GM21619 (cell line): ENCODE measurements around the gene ZNF37A.
"Not testable (repeated sequence)": the region's sequence is repeated elsewhere in the genome, so short reads cannot be mapped to it uniquely, and the experiment has no call there.

ENCODE experiments used
- ATAC-seq: cut with Tn5 transposase; IDR thresholded peaks from one replicate; pipeline ENCODE4 v1.9.1; 2021; ENCODE audit not compliant: unreplicated experiment

The ZNF37A gene

GRCh38 chr10:38147686-38148085, 53.5 kb downstream of the ZNF37A start:
- ATAC-seq, result no peak

- not testable (repeated sequence) for ATAC-seq
These were observed 56.8 kb downstream of the ZNF37A start for GRCh38 chr10:38150891-38151463.

DNA sequence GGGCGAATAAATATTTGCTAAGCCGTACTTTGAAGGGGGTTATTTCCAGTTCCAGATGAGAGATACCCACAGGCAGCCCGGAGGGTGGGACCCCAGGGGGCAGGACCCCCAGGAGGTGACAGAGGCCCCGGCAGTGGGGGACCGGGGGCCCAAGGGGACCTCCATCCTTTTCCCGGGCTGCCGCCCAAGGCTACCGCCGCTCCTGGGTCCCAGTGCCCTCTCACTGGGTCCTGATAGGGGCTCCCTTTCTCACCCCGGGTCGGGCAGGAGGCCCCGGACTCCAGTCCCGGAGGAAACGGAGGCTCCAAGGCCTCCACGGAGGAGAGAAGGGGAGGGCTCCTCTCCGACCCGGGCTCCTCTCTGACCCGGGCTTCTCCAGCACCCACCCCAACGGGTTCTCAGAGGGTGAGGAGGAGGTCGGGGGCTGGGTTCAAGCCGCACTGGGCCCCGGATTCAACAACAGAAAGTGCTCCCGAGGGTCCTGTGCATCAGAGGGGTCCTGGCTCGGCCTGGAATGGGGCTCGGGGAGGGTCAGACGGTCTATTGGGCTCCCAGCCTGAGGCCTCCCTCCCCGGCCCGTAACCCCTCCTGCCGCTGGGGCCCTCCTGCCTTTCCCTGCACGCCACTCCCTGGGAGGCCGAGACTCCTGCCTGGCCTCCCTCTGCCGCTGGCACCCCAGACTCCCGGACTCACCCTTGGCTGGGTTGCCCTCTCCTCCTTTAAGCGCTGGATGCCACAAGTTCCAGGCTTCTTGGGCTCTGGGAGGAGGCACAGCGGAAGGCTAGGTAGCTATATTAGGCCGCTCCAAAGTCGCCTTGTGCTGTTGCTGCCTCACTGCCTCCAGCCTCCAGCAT, 62.5 kb downstream of the ZNF37A start:
- no peak for ATAC-seq

DNA sequence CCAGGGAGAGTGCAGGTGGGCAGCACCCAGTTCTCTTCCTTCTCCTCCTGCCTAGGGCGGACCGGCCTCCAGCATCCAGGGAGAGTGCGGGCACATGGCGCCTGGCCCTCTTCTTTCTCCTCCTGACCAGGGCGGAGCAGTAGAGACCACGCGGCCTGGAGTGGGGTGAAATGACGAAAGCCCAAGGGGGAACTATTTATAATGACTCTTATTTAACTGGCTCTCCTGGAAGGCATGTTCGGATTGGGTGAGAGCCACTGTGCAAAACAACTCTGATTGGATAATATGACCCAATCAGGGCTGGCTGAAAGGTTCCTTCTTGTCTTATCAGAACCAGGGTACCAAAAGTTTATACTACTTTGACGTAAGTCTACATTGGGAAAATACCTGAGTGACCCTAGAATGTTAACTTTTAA, 63.1 kb downstream of the ZNF37A start:
- ATAC-seq, result no peak

- no peak for ATAC-seq
These were observed 64.9 kb downstream of the ZNF37A start for GRCh38 chr10:38159004-38159403.

DNA sequence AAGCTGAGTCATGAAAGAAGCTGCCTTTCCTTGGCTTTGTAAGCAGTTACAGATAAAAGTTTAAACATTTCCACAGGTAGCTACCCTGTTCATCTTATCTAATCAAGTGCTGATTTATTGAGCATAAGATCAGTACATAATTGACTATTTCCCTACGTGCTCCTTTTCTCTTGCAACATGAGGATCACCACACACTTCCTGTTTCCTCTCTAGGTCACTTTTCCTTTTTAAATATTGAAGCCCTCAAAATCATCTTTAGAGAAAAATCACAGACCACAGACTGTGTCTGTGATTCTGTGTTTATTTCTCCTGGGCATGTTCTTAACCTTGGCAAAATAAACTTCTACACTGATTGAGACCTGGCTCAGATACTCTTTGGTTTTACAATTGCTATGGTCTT, 69.5 kb downstream of the ZNF37A start:
- no peak for ATAC-seq

DNA sequence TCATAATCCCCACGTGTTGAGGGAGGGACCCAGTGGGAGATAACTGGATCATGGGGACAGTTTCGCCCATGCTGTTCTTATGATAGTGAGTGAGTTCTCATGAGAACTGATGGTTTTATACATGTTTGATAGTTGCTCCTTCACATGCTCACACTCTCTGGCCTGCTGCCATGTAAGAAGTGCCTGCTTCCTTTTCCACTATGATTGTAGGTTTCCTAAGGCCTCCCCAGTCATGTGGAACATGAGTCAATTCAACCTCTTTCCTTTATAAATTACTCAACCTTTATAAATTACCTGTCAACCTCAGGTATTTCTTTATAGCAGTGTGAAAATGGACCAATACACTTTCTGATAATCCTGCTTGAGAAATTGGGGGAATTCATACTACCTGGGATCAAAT, 80.2 kb downstream of the ZNF37A start:
- ATAC-seq, result no peak

- ATAC-seq, result no peak
These were observed 90.3 kb downstream of the ZNF37A start for GRCh38 chr10:38184477-38184876.
